Neutrophil (primary cell): Measurements from ENCODE around the gene INPP1.
"Not testable (repeated sequence)": the region's sequence is repeated elsewhere in the genome, so short reads cannot be mapped to it uniquely, and the experiment has no call there.

Source experiments
- H3K27ac ChIP-seq: fragments of 200-600 bp; sonication (generic); 2 replicates; pipeline ENCODE4 v1.5.1; 2016; ENCODE audit warnings: mild to moderate bottlenecking, moderate library complexity
- H3K27me3 ChIP-seq: fragments of 200-600 bp; sonication (generic); 2 replicates; pipeline ENCODE4 v1.6.0; 2016; ENCODE audit warnings: mild to moderate bottlenecking
- H3K36me3 ChIP-seq: fragments of 200-600 bp; sonication (generic); 2 replicates; pipeline ENCODE4 v1.5.1; 2017
- H3K4me1 ChIP-seq, 2 experiments: fragments of 200-600 bp in 1 of 2; sonication (generic) in 1 of 2; 1 replicate in 1 of 2; 2 replicates in 1 of 2; pipeline versions ENCODE4 v1.5.1 to v1.6.1; 2013 to 2016; ENCODE audit warnings: low read depth in 1 of 2, low read length in 1 of 2, mild to moderate bottlenecking in 1 of 2, moderate library complexity in 1 of 2; ENCODE audit not compliant: control insufficient read depth in 1 of 2, insufficient read depth in 1 of 2
- H3K4me3 ChIP-seq, 2 experiments: fragments of 200-600 bp in 1 of 2; sonication (generic) in 1 of 2; 1 replicate in 1 of 2; 2 replicates in 1 of 2; pipeline ENCODE4 v1.5.1; 2013 to 2016; ENCODE audit warnings: low read depth in 1 of 2, low read length in 1 of 2, mild to moderate bottlenecking in 1 of 2, moderate library complexity in 1 of 2
- H3K9me3 ChIP-seq: fragments of 200-600 bp; sonication (generic); 2 replicates; pipeline ENCODE4 v1.5.1; 2016
- CTCF ChIP-seq: fragments of 200-600 bp; sonication (generic); IDR thresholded peaks from 2 replicates; pipeline ENCODE4 v1.5.1; 2016; ENCODE audit warnings: antibody characterized with exemption

INPP1 gene

GRCh38 chr2:190335225-190335559 is 8.2 kb upstream of the INPP1 start:
- no peak for TF ChIP-seq CTCF
- no peak overlapping the region for H3K4me3 ChIP-seq
- H3K4me1 ChIP-seq = no peaks in the 10 kb centered on the region
- H3K36me3 ChIP-seq = no peaks in the 10 kb centered on the region
- H3K27me3 ChIP-seq = no peaks in the 10 kb centered on the region
- no peak overlapping the region for H3K27ac ChIP-seq
- no peaks in the 10 kb centered on the region for H3K9me3 ChIP-seq

DNA sequence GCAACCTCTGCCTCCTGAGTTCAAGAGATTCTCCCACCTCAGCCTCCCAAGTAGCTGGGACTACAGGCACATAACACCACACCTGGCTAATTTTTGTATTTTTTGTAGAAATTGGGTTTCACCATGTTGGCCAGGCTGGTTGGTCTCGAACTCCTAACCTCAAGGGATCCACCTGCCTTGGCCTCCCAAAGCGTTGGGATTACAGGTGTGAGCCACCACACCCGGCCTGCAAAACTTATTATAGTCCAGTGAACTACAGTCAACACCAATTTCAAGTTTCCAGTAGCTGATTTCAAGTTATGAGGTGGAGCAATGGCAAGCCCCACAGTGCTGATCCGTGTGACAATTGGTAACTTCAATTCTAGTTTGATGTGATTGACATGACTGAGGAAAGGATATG is 7.8 kb upstream of the INPP1 start:
- not testable (repeated sequence) for H3K9me3 ChIP-seq, H3K4me1 ChIP-seq, H3K4me3 ChIP-seq, H3K27me3 ChIP-seq, H3K36me3 ChIP-seq, H3K27ac ChIP-seq

DNA sequence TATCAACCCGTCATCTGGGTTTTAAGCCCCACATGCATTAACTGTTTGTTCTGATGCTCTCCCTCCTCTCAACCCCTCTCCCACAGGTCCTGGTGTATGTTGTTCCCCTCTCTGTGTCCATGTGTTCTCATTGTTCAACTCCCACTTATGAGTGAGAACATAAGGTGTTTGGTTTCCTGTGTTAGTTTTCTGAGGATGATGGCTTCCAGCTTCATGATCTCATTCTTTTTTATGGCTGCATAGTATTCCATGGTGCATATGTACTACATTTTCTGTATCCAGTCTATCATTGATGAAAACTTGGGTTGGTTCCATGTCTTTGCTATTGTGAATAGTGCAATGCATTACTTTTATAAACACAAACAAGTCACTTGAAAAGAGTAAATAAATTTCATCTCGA is 7.0 kb upstream of the INPP1 start:
- Histone ChIP-seq H3K9me3 (no peaks in the 10 kb centered on the region), H3K4me3 (no peak overlapping the region), H3K4me1 (no peaks in the 10 kb centered on the region), H3K36me3 (no peaks in the 10 kb centered on the region), H3K27me3 (no peaks in the 10 kb centered on the region), H3K27ac (no peak overlapping the region)
- TF ChIP-seq CTCF = no peak

- H3K27me3 ChIP-seq = no peaks in the 10 kb centered on the region
- no peak for TF ChIP-seq CTCF
- peaks cover 12 to 13% of the 10 kb centered on the region in 2 experiments for H3K4me1 ChIP-seq
- H3K36me3 ChIP-seq = no peaks in the 10 kb centered on the region
- H3K9me3 ChIP-seq = no peaks in the 10 kb centered on the region
- no peak overlapping the region for H3K27ac ChIP-seq
- H3K4me3 ChIP-seq = no peak overlapping the region
Measured at GRCh38 chr2:190338453-190338852, 4.9 kb upstream of the INPP1 start.

DNA sequence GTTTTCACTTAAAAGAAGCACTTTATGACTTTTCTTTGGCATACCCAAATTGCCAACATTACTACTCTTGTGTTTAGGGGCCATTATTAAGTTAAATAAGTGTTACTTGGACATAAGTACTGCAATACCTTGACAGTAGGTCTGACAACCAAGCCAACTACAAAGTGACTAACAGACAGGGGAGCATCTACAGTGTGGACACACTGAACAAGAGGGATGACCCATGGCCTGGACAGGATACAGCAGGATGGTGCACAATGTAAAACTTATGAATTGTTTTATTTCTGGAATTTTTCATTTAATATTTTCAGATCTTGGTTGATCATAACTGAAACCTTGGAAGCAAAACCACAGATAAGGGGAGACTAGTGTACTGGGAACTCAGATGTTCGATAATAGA is 4.0 kb upstream of the INPP1 start:
- TF ChIP-seq CTCF = no peak
- Histone ChIP-seq H3K27ac (no peak overlapping the region), H3K36me3 (no peaks in the 10 kb centered on the region), H3K9me3 (no peaks in the 10 kb centered on the region), H3K27me3 (no peaks in the 10 kb centered on the region), H3K4me1 (peaks cover 14 to 15% of the 10 kb centered on the region in 2 experiments), H3K4me3 (no peak overlapping the region)

DNA sequence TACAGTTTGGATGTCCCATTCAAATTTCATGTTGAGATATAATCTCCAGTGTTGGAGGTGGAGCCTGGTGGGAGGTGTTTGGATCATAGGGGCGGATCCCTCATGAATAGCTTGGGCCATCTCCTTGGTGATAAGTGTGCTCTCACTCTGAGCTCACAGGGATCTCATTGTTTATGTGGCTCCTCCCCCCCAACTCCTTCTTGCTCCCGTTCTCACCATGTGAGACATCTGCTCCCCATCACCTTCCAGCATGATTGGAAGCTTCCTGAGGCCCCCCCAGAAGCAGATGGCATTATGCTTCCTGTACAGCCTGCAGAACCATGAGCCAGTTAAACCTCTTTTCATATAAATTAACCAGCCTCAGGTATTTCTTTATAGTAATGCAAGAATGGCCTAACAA is 3.0 kb upstream of the INPP1 start:
- Histone ChIP-seq H3K4me1 (peaks cover 24% of the 10 kb centered on the region in 2 experiments), H3K27me3 (no peaks in the 10 kb centered on the region), H3K4me3 (no peak overlapping the region), H3K27ac (no peak overlapping the region), H3K9me3 (no peaks in the 10 kb centered on the region), H3K36me3 (no peaks in the 10 kb centered on the region)
- TF ChIP-seq CTCF = no peak
